22Rv1 (cell line): ENCODE measurements around the gene KRT3.

Source experiments
- H3K27ac ChIP-seq: fragments of 450-650 bp; 2 replicates; pipeline ENCODE4 v1.5.1; 2017
- ZFX ChIP-seq: fragments of 450-650 bp; IDR thresholded peaks from 2 replicates; pipeline ENCODE4 v1.6.1; 2017; ENCODE audit warnings: antibody characterized with exemption, borderline replicate concordance
- TF ChIP-seq, protein P1 (sequence below): fragments of 450-650 bp; IDR thresholded peaks from 2 replicates; pipeline ENCODE4 v1.5.1; 2017; ENCODE audit warnings: mild to moderate bottlenecking

KRT3 gene

DNA sequence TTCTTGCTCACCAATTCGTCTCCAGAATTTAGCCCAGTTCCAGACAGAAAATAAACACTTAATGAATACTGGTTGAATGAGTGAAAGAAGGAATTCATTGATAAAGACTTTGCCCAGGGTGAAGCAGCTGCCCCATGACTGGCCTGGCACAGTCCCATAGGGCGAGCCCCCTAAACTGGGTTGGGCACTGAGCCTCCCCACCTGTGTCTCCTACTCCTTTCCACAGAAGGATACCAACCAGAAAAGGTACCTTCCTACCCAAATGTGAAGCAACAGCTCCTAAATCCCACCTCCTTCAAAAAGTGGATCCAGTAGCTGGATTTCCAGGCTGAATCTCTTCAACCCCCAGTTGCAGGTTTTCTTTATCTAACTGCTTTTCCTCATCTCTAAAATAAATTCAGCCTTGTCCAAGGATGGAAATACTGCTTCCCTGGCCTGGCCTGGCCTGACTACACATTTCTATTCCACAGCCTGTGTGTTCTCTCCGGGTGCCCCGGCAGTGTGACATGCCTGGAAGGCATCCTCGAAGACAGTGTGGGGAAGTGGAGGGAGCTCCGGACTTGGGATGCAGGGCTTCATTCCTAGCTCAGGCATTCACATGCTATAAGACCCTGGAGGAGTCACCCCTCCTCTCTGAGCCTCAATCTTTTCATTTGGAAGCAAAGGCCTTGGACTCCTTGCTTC, 7.6 kb downstream of the KRT3 start:
- no peak overlapping the region for H3K27ac ChIP-seq
- no peak for TF ChIP-seq ZFX
- TF ChIP-seq, protein P1, sequence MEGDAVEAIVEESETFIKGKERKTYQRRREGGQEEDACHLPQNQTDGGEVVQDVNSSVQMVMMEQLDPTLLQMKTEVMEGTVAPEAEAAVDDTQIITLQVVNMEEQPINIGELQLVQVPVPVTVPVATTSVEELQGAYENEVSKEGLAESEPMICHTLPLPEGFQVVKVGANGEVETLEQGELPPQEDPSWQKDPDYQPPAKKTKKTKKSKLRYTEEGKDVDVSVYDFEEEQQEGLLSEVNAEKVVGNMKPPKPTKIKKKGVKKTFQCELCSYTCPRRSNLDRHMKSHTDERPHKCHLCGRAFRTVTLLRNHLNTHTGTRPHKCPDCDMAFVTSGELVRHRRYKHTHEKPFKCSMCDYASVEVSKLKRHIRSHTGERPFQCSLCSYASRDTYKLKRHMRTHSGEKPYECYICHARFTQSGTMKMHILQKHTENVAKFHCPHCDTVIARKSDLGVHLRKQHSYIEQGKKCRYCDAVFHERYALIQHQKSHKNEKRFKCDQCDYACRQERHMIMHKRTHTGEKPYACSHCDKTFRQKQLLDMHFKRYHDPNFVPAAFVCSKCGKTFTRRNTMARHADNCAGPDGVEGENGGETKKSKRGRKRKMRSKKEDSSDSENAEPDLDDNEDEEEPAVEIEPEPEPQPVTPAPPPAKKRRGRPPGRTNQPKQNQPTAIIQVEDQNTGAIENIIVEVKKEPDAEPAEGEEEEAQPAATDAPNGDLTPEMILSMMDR: no peak

DNA sequence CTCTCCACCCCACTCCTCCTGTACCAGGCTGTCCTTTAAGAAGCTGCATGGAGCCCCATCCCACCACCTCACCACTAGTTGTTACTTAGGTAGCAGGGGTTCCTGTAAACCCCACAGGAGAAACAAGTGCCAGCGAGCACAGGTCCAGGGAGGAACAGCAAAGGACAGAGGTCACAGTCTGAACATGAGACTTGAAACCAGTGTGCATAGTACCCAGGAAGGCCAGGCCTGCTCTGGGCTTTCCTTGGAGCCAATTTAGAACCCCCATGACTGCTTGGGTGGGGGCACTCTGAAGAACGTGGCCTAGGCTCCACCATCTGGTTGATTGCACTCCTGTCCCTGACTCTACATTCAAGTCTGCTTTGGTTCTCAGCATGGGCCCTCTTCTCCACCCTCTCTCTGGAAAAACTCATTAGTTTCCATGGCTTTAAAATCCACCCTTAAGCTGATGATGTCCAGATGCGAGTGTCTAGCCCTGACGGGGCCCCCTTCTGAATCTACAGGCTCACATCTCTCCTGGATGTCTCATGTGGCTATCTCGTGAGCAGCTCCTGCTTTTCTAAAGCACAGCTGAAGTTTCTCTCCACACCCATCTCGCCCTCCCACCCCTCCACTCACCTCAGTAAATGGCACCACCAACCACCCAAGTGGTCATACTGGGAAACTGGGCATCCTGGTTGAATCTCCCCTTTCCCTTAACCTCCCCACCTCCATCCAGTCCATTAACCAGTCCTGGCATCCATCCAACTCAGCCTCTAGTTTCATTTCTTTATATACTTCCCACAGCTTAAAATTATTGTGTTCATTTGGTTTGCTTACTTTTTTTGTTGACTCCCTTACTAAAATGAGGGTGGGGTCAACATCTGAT, 8.4 kb downstream of the KRT3 start:
- no peak for TF ChIP-seq ZFX
- TF ChIP-seq, protein P1: no peak
- no peak overlapping the region for H3K27ac ChIP-seq

DNA sequence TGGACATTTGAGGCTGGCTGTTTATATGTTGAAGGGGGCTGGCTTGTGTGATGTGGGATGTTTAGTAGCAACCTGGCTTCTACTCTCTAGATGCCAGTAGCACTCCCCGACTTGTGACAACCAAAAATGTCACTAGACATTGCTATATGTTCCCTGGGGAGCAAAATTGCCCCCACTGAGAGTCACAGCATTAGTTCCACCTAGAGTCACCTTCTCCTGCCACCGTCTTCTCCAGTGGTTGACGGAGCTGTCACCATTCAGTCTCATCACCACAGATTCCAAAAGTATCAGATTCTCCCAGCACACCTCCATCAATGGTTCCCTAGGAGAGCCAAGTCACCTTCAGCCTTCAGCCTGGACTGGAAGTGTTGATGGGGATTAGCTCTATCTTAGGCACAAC, 11.0 kb downstream of the KRT3 start:
- no peak overlapping the region for H3K27ac ChIP-seq
- TF ChIP-seq, protein P1: no peak
- TF ChIP-seq ZFX: no peak

DNA sequence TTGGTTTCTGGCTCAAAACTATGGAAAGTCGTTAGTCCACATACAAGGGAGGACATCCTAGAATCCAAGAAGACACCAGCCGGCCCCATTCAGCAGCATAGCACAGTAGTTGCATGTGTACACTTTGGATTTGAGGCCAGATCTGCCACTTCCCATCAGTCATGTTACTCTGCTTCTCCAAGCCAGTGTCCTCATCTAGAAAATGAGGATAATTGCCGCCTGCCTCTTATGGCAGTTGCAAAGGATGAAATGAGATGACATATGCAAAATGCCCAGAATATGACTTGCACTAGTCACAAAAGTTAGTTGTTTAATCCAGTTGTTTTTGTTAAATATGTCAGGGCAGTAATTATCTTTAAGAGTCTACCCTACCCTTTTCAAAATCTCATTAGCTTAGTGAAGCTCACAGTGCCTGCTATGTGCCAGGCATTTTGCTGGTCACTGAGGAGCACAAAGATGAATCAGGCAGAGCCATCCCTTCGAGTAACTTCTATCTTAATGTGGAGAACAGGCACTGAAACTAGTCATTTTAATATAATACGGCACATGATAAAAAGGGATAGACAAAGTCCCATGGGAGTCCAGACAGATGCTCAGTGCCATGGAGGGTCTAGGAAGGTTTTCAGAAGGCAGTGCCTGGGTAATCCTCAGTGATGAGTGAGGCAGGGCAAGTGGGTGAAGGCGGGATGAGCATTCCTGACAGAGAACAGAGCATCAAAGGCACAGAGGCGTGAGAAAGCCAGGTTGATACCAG, 12.2 kb downstream of the KRT3 start:
- TF ChIP-seq ZFX: no peak
- TF ChIP-seq, protein P1: no peak

DNA sequence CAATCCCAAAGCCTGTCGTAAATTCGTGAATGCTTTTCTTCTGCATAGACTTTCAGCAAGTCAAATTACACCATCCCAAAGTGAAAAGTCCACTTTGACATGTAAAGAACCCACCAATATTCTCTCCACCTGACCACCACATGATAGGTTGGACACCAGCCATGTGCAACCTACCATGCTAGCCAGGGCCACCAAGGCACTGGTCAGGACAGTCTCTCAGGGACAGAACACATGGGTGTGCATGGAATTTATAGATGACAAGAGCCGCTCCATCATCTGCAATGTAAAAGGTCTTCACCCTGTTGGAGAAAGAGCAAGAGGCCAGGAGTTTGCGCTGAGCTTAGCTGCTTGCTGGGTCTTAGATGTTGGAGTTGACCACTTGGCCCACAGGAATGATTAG, 13.4 kb downstream of the KRT3 start:
- no peak overlapping the region for H3K27ac ChIP-seq
- TF ChIP-seq ZFX: no peak
- TF ChIP-seq, protein P1: no peak

More for the DNA sequence above, 12.2 kb downstream of the KRT3 start:
- H3K27ac ChIP-seq: no peak overlapping the region

DNA sequence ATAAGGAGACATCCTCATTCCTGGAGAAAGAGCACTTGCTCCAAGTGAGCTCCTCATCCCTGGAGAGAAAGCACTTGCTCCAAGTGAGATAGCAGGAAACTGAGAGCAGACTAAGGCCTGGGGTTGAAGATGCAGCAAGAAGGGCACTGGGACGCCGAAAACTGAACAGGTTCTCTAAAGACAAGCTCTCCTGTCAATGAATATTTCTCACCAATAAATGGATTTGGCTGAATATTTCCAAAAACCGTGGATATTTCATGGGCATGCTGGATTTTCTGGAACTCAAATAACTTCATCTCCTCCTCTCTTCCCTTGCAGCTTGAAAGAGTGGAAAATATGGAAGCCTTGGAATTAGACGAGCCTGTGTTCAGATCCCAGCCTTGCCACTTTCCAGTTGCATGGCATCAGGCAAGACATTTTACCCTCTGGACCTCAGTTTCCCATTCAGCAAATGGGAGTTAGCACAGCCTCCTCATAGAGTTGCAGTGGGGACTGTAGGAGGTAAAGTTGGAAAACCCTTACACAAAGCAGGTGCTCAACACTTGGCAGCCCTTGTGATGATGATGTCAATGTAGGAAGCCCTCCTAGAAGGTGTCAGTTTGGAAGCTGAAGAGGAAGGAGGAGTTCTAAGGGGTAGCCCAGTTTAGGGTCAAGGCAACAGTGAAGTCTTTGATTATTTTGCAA, 14.4 kb downstream of the KRT3 start:
- TF ChIP-seq, protein P1: no peak
- no peak for TF ChIP-seq ZFX
- H3K27ac ChIP-seq: no peak overlapping the region
